K562 (cell line): ENCODE measurements around the gene BCAR3. TPM values are rescaled to one million over a fixed set of nuclear protein-coding genes. Genes with fewer than 3 reads are reported as not detected.

Experiments used
- ATAC-seq: fragments of 200-7000 bp; cut with Tn5 transposase; 3 replicates; pipeline ENCODE4 v1.9.1; 2020; ENCODE audit warnings: moderate library complexity
- BruUV-seq: library from RNA; stranded (reverse); fragments of 400-500 nt; replicated peaks from 2 replicates; lab custom pipeline; 2021; lab: Mats Ljungman, UMichigan
- CTCF ChIA-PET: fragments of 300-600 bp; formaldehyde crosslinking; extraction: SDS; loops from one replicate; lab custom pipeline; 2021; ENCODE audit warnings: low intra/inter-chr PET ratio; lab: Yijun Ruan, JAX
- POLR2A ChIA-PET: fragments of 300-600, 350-650 bp; sonication (Branson Sonifier 250); formaldehyde crosslinking; extraction: SDS; loops from one replicate; lab custom pipeline; 2021; ENCODE audit warnings: antibody characterized with exemption, inconsistent platforms; lab: Yijun Ruan, JAX
- DNase-seq, 4 experiments: peaks; one replicate each; pipeline versions ENCODE4 v3.0.0 to v3.0.0-alpha.2; 2011 to 2018; ENCODE audit warnings: low spot score in 3 of 4, mixed read lengths in 3 of 4; ENCODE audit errors: extremely low read depth in 1 of 4
- FAIRE-seq: peaks from 2 replicates; lab custom pipeline; 2011; peaks lifted over from hg19 to GRCh38; lab: Jason Lieb, UNC
- H2AFZ ChIP-seq: 2 replicates; pipeline ENCODE4 v1.6.0; 2011; ENCODE audit warnings: low read depth, low read length, control low read depth, inconsistent platforms
- H3K27ac ChIP-seq: fragments of 200-600 bp; 3 replicates; pipeline ENCODE4 v1.8.0; 2011; ENCODE audit warnings: low read depth, mild to moderate bottlenecking, control low read depth, inconsistent platforms, low read length, moderate library complexity, mixed read lengths; ENCODE audit errors: extremely low read depth
- H3K27me3 ChIP-seq, 2 experiments: fragments of 300-600 bp in 1 of 2; 2 replicates in 1 of 2; 3 replicates in 1 of 2; pipeline versions ENCODE4 v1.6.0 to v1.8.0; 2011; ENCODE audit warnings: inconsistent platforms in 2 of 2, low read length in 2 of 2, mild to moderate bottlenecking in 1 of 2, mixed read lengths in 1 of 2, moderate library complexity in 1 of 2; ENCODE audit not compliant: control insufficient read depth in 2 of 2, insufficient read depth in 2 of 2
- H3K36me3 ChIP-seq: fragments of 300-600 bp; 3 replicates; pipeline ENCODE4 v1.8.0; 2011; ENCODE audit warnings: mild to moderate bottlenecking, low read length, inconsistent platforms; ENCODE audit not compliant: control insufficient read depth, insufficient read depth
- H3K4me1 ChIP-seq, 2 experiments: fragments of 200-600 bp in 1 of 2; replicated peaks in 1 of 2; 2 replicates in 1 of 2; 3 replicates in 1 of 2; pipeline versions ENCODE4 v1.5.1 to v1.8.0; 2011; ENCODE audit warnings: inconsistent platforms in 2 of 2, low read length in 2 of 2, mild to moderate bottlenecking in 1 of 2, mixed read lengths in 1 of 2, moderate library complexity in 1 of 2; ENCODE audit not compliant: control insufficient read depth in 2 of 2, insufficient read depth in 2 of 2
- H3K4me2 ChIP-seq: 2 replicates; pipeline ENCODE4 v1.6.1; 2011; ENCODE audit warnings: low read length, control low read depth, inconsistent platforms, mixed read lengths; ENCODE audit not compliant: insufficient read depth
- H3K4me3 ChIP-seq: fragments of 200-600 bp; sonication (generic), shearing (Covaris generic); 2 replicates; pipeline ENCODE4 v1.5.1; 2016; ENCODE audit warnings: control low read depth, inconsistent platforms
- H3K79me2 ChIP-seq: fragments of 200-600 bp; 3 replicates; pipeline ENCODE4 v1.8.0; 2011; ENCODE audit warnings: low read length, inconsistent platforms; ENCODE audit not compliant: control insufficient read depth, insufficient read depth
- H3K9ac ChIP-seq, 2 experiments: 2 replicates each; pipeline versions ENCODE4 v1.6.0 to v1.6.1; 2011; ENCODE audit warnings: low read depth in 2 of 2, low read length in 2 of 2, control low read depth in 1 of 2, inconsistent platforms in 1 of 2, mild to moderate bottlenecking in 1 of 2, mixed read lengths in 1 of 2; ENCODE audit not compliant: insufficient read depth in 1 of 2
- H3K9me1 ChIP-seq: one replicate; pipeline ENCODE4 v1.6.0; 2011; ENCODE audit warnings: inconsistent platforms, mild to moderate bottlenecking, low read length, moderate library complexity; ENCODE audit not compliant: control insufficient read depth, insufficient read depth
- H3K9me3 ChIP-seq: replicated peaks from 2 replicates; pipeline ENCODE4 v1.5.1; 2011; ENCODE audit warnings: low read depth, low read length, inconsistent platforms; ENCODE audit not compliant: control insufficient read depth, insufficient read depth
- H4K20me1 ChIP-seq: replicated peaks from 2 replicates; pipeline ENCODE4 v1.6.1; 2011; ENCODE audit warnings: low read length, inconsistent platforms, mixed read lengths; ENCODE audit not compliant: control insufficient read depth, insufficient read depth
- CBFA2T3 ChIP-seq: fragments of 450-650 bp; IDR thresholded peaks from 2 replicates; pipeline ENCODE4 v1.6.1; 2017
- DACH1 ChIP-seq: fragments of 450-650 bp; IDR thresholded peaks from 2 replicates; pipeline ENCODE4 v1.6.1; 2018; ENCODE audit not compliant: partially characterized antibody
- MYC ChIP-seq, 2 experiments: fragments of 250-450 bp in 1 of 2; sonication (Bioruptor Pico) in 1 of 2; IDR thresholded peaks; 2 replicates each; pipeline versions ENCODE4 v1.5.1 to v1.6.1; 2012 to 2021; ENCODE audit warnings: low read depth in 2 of 2, borderline replicate concordance in 1 of 2, improper control_type of control experiment in 1 of 2, low read length in 1 of 2, mild to moderate bottlenecking in 1 of 2, moderate library complexity in 1 of 2
- SMAD1 ChIP-seq: fragments of 150-350 bp; IDR thresholded peaks from 2 replicates; pipeline ENCODE4 v1.6.1; 2014; ENCODE audit warnings: low read length, low read depth; ENCODE audit not compliant: partially characterized antibody
- SMAD4 ChIP-seq: fragments of 250-450 bp; sonication (Bioruptor Pico); conservative IDR thresholded peaks from 2 replicates; pipeline ENCODE4 v1.8.0; 2021; ENCODE audit warnings: inconsistent platforms, mild to moderate bottlenecking, moderate library complexity
- SP2 ChIP-seq: IDR thresholded peaks from 2 replicates; pipeline ENCODE4 v1.6.1; 2011; ENCODE audit warnings: mild to moderate bottlenecking, low read depth, low read length, moderate library complexity; ENCODE audit not compliant: poor library complexity, severe bottlenecking; ENCODE audit errors: extremely low read depth
- TRIM24 ChIP-seq, 2 experiments: fragments of 450-650 bp; IDR thresholded peaks; 2 replicates each; pipeline ENCODE4 v1.6.1; 2016
- YY1 ChIP-seq, 3 experiments: IDR thresholded peaks; 2 replicates each; pipeline ENCODE4 v1.6.1; 2011; ENCODE audit warnings: low read length in 2 of 3, mild to moderate bottlenecking in 2 of 3, moderate library complexity in 2 of 3, borderline replicate concordance in 1 of 3, control low read depth in 1 of 3, low read depth in 1 of 3; ENCODE audit not compliant: insufficient read depth in 3 of 3, insufficient replicate concordance in 2 of 3, control insufficient read depth in 1 of 3, insufficient read length in 1 of 3; ENCODE audit errors: extremely low read depth in 1 of 3
- ZNF583 ChIP-seq: fragments of 250-450 bp; sonication (Bioruptor Pico); IDR thresholded peaks from 2 replicates; pipeline ENCODE4 v1.4.0; 2020
- ZNF79 ChIP-seq: fragments of 250-450 bp; sonication (Bioruptor Pico); IDR thresholded peaks from 2 replicates; pipeline ENCODE4 v1.4.0; 2020; ENCODE audit warnings: low read depth, mild to moderate bottlenecking, moderate library complexity
- ZSCAN32 ChIP-seq: fragments of 450-650 bp; formaldehyde crosslinking; IDR thresholded peaks from 2 replicates; pipeline ENCODE4 v1.4.0; 2020; ENCODE audit warnings: mild to moderate bottlenecking, moderate library complexity
- WGBS: fragments of 100-300 bp; shearing (Covaris generic); methylation state at CpG from one replicate; pipeline ENCODE4 v1.1.6; 2016; ENCODE audit warnings: low coverage, mixed read lengths; ENCODE audit not compliant: insufficient coverage; ENCODE audit errors: missing lambda C conversion rate; 5-methylcytosine and 5-hydroxymethylcytosine counted together
- in situ Hi-C: fragments of 300-500 bp; cut with MboI; formaldehyde crosslinking; loops from 4 replicates; pipeline ENCODE4 v1.15.0; 2018; ENCODE audit warnings: inconsistent platforms, mixed read lengths
- intact Hi-C: fragments of 100-400 bp; cut with micrococcal nuclease; formaldehyde crosslinking; loops from 2 replicates; pipeline ENCODE4 v1.14.2; 2022
- polyA plus RNA-seq, 8 experiments: library from polyadenylated mRNA; depleted of rRNA in 4 of 8; stranded (reverse) in 5 of 8; unstranded in 3 of 8; fragments of >200 nt; fragmentation: Nextera tagmentation in 2 of 8; fragmentation: Illumina TruSeq in 1 of 8; extraction: Ambion mirVana in 2 of 8; extraction: Trizol in 1 of 8; gene quantifications; 2 replicates each; pipeline versions ENCODE4 v1.2.1 to v1.2.3, GENCODE V29; 2011 to 2014; ENCODE audit warnings: inconsistent platforms in 1 of 8, missing spikeins in 1 of 8
- total RNA-seq, 7 experiments: library from RNA; depleted of rRNA in 6 of 7; stranded (reverse); fragments of >200 nt in 6 of 7; fragmentation: Illumina TruSeq in 2 of 7; extraction: Trizol in 2 of 7; gene quantifications; 2 replicates each; pipeline versions ENCODE4 v1.2.1 to v1.2.3, GENCODE V29; 2011 to 2021; ENCODE audit warnings: low replicate concordance in 1 of 7
- TF ChIP-seq, protein P1 (sequence below): fragments of 250-450 bp; sonication (Bioruptor Pico); IDR thresholded peaks from 2 replicates; pipeline ENCODE4 v1.8.0; 2021; ENCODE audit warnings: moderate library complexity, mild to moderate bottlenecking, inconsistent platforms
- TF ChIP-seq, protein P2 (sequence below): fragments of 450-650 bp; conservative IDR thresholded peaks from 2 replicates; pipeline ENCODE4 v1.6.1; 2016; ENCODE audit warnings: missing genetic modification characterization, low read depth, mild to moderate bottlenecking, missing compliant biosample characterization, moderate library complexity
- TF ChIP-seq, protein P3 (sequence below): fragments of 450-650 bp; IDR thresholded peaks from 2 replicates; pipeline ENCODE4 v1.6.1; 2016; ENCODE audit warnings: low read depth, mild to moderate bottlenecking, moderate library complexity
- TF ChIP-seq, protein P4 (sequence below), 2 experiments: fragments of 450-650 bp; IDR thresholded peaks; 2 replicates each; pipeline ENCODE4 v1.6.1; 2016

The BCAR3 gene
- total and polyA plus RNA-seq, 9 of the 15 experiments (the other 6 are each of a cell fraction or from before 2014, with no cell fraction given), result 1.8 to 6.3 (median 3.8) TPM

DNA sequence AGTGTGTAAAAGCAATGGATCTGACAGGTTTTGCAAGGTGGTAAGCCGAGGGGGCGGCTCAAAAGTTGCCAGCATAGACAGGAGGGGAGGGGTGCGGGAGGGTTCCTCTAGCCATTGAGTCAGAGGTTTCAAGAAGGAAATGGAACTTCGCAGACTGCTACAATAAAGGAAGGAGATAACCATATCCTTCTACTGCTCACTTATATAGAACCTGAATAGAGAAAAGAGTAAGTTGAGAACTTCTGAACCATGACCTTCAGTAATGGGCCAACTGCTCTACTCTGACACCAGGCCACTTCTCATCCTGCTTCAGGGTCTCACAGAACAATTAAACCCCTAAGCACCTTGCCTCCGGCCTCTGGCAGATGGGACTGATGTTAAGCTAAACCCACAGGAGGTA is 26.3 kb upstream of the BCAR3 start:
- Histone ChIP-seq H3K79me2 (no peaks in the 10 kb centered on the region), H3K9me3 (no peaks in the 10 kb centered on the region), H4K20me1 (no peaks in the 10 kb centered on the region), H3K4me1 (peaks cover 0 to 20% of the 10 kb centered on the region in 2 experiments; a peak in 3 of 5 replicates), H3K9ac (no peak overlapping the region), H2AFZ (no peak overlapping the region), H3K27me3 (peaks cover 0 to 15% of the 10 kb centered on the region in 2 experiments; a peak in 1 of 5 replicates), H3K27ac (no peak overlapping the region), H3K4me3 (no peak overlapping the region), H3K4me2 (no peak overlapping the region), H3K36me3 (no peaks in the 10 kb centered on the region), H3K9me1 (no peaks in the 10 kb centered on the region)
- WGBS, result 5% methylated on average over 5 of the region's 5 CpGs
- ChIA-PET POLR2A (interaction anchor here (1.0 to 1.1 kb wide), 2 partner anchors 11 to 12 kb away, joined by 3 to 4 read pairs; no protein-coding TSS in a partner anchor), CTCF (interaction anchor here (0.5 kb wide), 1 partner anchor 60 kb away, joined by 3 read pairs; no protein-coding TSS in a partner anchor)
- no TSS peak for BruUV-seq
- DNase-seq (no peak), FAIRE-seq (no peak), ATAC-seq (no peak)
- intact Hi-C loops (no loop called here), in situ Hi-C loops (no loop called here)
- no peak for TF ChIP-seq DACH1
- no peak for TF ChIP-seq TRIM24 (IDR thresholded peaks at IDR 0.05)
- TF ChIP-seq, protein P1, sequence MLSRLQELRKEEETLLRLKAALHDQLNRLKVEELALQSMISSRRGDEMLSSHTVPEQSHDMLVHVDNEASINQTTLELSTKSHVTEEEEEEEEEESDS (CRISPR knock-in tag), result no peak
- no peak for TF ChIP-seq ZNF79 (CRISPR knock-in tag)
- TF ChIP-seq SMAD1, result no peak
- TF ChIP-seq ZNF583 (CRISPR knock-in tag), result no peak
- no peak for TF ChIP-seq SP2
- no peak for TF ChIP-seq SMAD4 (CRISPR knock-in tag)
- TF ChIP-seq, protein P2, sequence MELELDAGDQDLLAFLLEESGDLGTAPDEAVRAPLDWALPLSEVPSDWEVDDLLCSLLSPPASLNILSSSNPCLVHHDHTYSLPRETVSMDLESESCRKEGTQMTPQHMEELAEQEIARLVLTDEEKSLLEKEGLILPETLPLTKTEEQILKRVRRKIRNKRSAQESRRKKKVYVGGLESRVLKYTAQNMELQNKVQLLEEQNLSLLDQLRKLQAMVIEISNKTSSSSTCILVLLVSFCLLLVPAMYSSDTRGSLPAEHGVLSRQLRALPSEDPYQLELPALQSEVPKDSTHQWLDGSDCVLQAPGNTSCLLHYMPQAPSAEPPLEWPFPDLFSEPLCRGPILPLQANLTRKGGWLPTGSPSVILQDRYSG (tag), result no peak
- no peak for TF ChIP-seq MYC (IDR thresholded peaks at IDR 0.05; ENCODE audit: low read depth, low read length)
- TF ChIP-seq MYC (CRISPR knock-in tag; IDR thresholded peaks at IDR 0.05; ENCODE audit: borderline replicate concordance, low read depth), result no peak
- TF ChIP-seq, protein P3, sequence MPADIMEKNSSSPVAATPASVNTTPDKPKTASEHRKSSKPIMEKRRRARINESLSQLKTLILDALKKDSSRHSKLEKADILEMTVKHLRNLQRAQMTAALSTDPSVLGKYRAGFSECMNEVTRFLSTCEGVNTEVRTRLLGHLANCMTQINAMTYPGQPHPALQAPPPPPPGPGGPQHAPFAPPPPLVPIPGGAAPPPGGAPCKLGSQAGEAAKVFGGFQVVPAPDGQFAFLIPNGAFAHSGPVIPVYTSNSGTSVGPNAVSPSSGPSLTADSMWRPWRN, result no peak
- no peak for TF ChIP-seq YY1 (IDR thresholded peaks at IDR 0.05; ENCODE audit: borderline replicate concordance in 1 of 3, control insufficient read depth in 1 of 3, extremely low read depth in 1 of 3, insufficient read depth in 3 of 3, insufficient read length in 1 of 3, insufficient replicate concordance in 2 of 3, low read depth in 1 of 3, low read length in 2 of 3)
- no peak for TF ChIP-seq CBFA2T3
- TF ChIP-seq, protein P4, sequence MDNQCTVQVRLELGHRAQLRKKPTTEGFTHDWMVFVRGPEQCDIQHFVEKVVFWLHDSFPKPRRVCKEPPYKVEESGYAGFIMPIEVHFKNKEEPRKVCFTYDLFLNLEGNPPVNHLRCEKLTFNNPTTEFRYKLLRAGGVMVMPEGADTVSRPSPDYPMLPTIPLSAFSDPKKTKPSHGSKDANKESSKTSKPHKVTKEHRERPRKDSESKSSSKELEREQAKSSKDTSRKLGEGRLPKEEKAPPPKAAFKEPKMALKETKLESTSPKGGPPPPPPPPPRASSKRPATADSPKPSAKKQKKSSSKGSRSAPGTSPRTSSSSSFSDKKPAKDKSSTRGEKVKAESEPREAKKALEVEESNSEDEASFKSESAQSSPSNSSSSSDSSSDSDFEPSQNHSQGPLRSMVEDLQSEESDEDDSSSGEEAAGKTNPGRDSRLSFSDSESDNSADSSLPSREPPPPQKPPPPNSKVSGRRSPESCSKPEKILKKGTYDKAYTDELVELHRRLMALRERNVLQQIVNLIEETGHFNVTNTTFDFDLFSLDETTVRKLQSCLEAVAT (IDR thresholded peaks at IDR 0.05), result no peak
- TF ChIP-seq ZSCAN32 (CRISPR knock-in tag), result no peak
